HepG2 (cell line): ENCODE data around the gene MRFAP1L1. TPM values are rescaled to one million over a fixed set of nuclear protein-coding genes. Genes with fewer than 3 reads are reported as not detected.

Experiments used
- BORCS8-MEF2B ChIP-seq: sonication (generic); formaldehyde crosslinking; IDR thresholded peaks from 2 replicates; pipeline ENCODE4 v1.8.0; 2022; ENCODE audit warnings: mild to moderate bottlenecking, missing genetic modification reagents
- CBX5 ChIP-seq: sonication (generic); formaldehyde crosslinking; IDR thresholded peaks from 2 replicates; pipeline ENCODE4 v1.4.0; 2020; ENCODE audit warnings: missing genetic modification reagents, borderline replicate concordance
- GLI4 ChIP-seq: sonication (generic); formaldehyde crosslinking; IDR thresholded peaks from 2 replicates; pipeline ENCODE4 v1.5.1; 2020; ENCODE audit warnings: missing genetic modification reagents, mild to moderate bottlenecking, moderate library complexity, borderline replicate concordance
- HMGA1 ChIP-seq: sonication (generic); formaldehyde crosslinking; conservative IDR thresholded peaks from 2 replicates; pipeline ENCODE4 v1.4.0; 2020; ENCODE audit warnings: missing genetic modification reagents
- HNF4G ChIP-seq, 2 experiments: sonication (generic) in 1 of 2; formaldehyde crosslinking in 1 of 2; IDR thresholded peaks; 2 replicates each; pipeline versions ENCODE4 v1.4.0 to v1.6.1; 2011 to 2020; ENCODE audit warnings: borderline replicate concordance in 2 of 2, low read depth in 2 of 2, mild to moderate bottlenecking in 2 of 2, low read length in 1 of 2, missing genetic modification reagents in 1 of 2, moderate library complexity in 1 of 2
- HOXA9 ChIP-seq: sonication (generic); formaldehyde crosslinking; IDR thresholded peaks from 2 replicates; pipeline ENCODE4 v1.8.1; 2022; ENCODE audit warnings: missing genetic modification reagents, mild to moderate bottlenecking, moderate library complexity, borderline replicate concordance
- JUN ChIP-seq: sonication (generic); formaldehyde crosslinking; IDR thresholded peaks from 2 replicates; pipeline ENCODE4 v1.4.0; 2020; ENCODE audit warnings: mild to moderate bottlenecking, missing genetic modification reagents
- KDM5B ChIP-seq: sonication (generic); formaldehyde crosslinking; IDR thresholded peaks from 2 replicates; pipeline ENCODE4 v1.4.0; 2020; ENCODE audit warnings: missing genetic modification reagents, mild to moderate bottlenecking, borderline replicate concordance
- MED1 ChIP-seq: sonication (generic); formaldehyde crosslinking; IDR thresholded peaks from 2 replicates; pipeline ENCODE4 v1.4.0; 2020; ENCODE audit warnings: missing genetic modification reagents
- MLLT10 ChIP-seq: sonication (generic); formaldehyde crosslinking; IDR thresholded peaks from 2 replicates; pipeline ENCODE4 v1.4.0; 2020; ENCODE audit warnings: missing genetic modification reagents
- NFIB ChIP-seq: sonication (generic); formaldehyde crosslinking; IDR thresholded peaks from 2 replicates; pipeline ENCODE4 v1.9.0; 2021; ENCODE audit warnings: missing genetic modification reagents, mild to moderate bottlenecking, borderline replicate concordance
- SETDB1 ChIP-seq: sonication (generic); formaldehyde crosslinking; IDR thresholded peaks from 2 replicates; pipeline ENCODE4 v1.5.1; 2020; ENCODE audit warnings: missing genetic modification reagents, mild to moderate bottlenecking, borderline replicate concordance
- TBX3 ChIP-seq: fragments of 450-650 bp; IDR thresholded peaks from 2 replicates; pipeline ENCODE4 v1.6.1; 2017; ENCODE audit warnings: antibody characterized with exemption, mild to moderate bottlenecking, inconsistent platforms, borderline replicate concordance
- TIGD3 ChIP-seq: sonication (generic); formaldehyde crosslinking; IDR thresholded peaks from 2 replicates; pipeline ENCODE4 v1.5.1; 2020; ENCODE audit warnings: mild to moderate bottlenecking, missing genetic modification reagents, borderline replicate concordance
- YY1 ChIP-seq: IDR thresholded peaks from 2 replicates; pipeline ENCODE4 v1.6.1; 2011; ENCODE audit warnings: low read length, low read depth, moderate library complexity, mild to moderate bottlenecking; ENCODE audit not compliant: insufficient read depth, insufficient replicate concordance
- ZBTB2 ChIP-seq: sonication (generic); formaldehyde crosslinking; IDR thresholded peaks from 2 replicates; pipeline ENCODE4 v1.8.0; 2022; ENCODE audit warnings: low read depth, missing genetic modification reagents
- ZNF225 ChIP-seq: sonication (generic); formaldehyde crosslinking; IDR thresholded peaks from 2 replicates; pipeline ENCODE4 v1.4.0; 2020; ENCODE audit warnings: mild to moderate bottlenecking, missing genetic modification reagents
- ZNF230 ChIP-seq: sonication (generic); formaldehyde crosslinking; IDR thresholded peaks from 2 replicates; pipeline ENCODE4 v1.4.0; 2020; ENCODE audit warnings: mild to moderate bottlenecking, missing genetic modification reagents
- ZNF556 ChIP-seq: sonication (generic); formaldehyde crosslinking; IDR thresholded peaks from 2 replicates; pipeline ENCODE4 v1.4.0; 2020; ENCODE audit warnings: mild to moderate bottlenecking, missing genetic modification reagents, borderline replicate concordance
- ZSCAN31 ChIP-seq: sonication (generic); formaldehyde crosslinking; IDR thresholded peaks from 2 replicates; pipeline ENCODE4 v1.5.0; 2020; ENCODE audit warnings: low read depth, mild to moderate bottlenecking, missing genetic modification reagents
- polyA plus RNA-seq, 8 experiments: library from polyadenylated mRNA; depleted of rRNA in 3 of 8; stranded (reverse) in 7 of 8; unstranded in 1 of 8; fragments of >200 nt; fragmentation: Illumina TruSeq in 4 of 8; extraction: Trizol in 4 of 8; gene quantifications; 2 replicates each; pipeline versions ENCODE4 v1.2.1 to v1.2.3, GENCODE V29; 2011 to 2016; ENCODE audit warnings: low read depth in 4 of 8, missing spikeins in 1 of 8, mixed read lengths in 1 of 8; ENCODE audit not compliant: insufficient read depth in 1 of 8
- total RNA-seq, 5 experiments: library from RNA; depleted of rRNA; stranded (reverse); fragments of >200 nt; fragmentation: Illumina TruSeq; extraction: Trizol; gene quantifications; 2 replicates each; pipeline ENCODE4 v1.2.3, GENCODE V29; 2016; ENCODE audit warnings: low read depth in 1 of 5
- TF ChIP-seq, protein P1 (sequence below): sonication (generic); formaldehyde crosslinking; IDR thresholded peaks from 2 replicates; pipeline ENCODE4 v1.5.1; 2020; ENCODE audit warnings: mild to moderate bottlenecking, missing genetic modification reagents, moderate library complexity
- TF ChIP-seq, protein P2 (sequence below): sonication (generic); formaldehyde crosslinking; conservative IDR thresholded peaks from 2 replicates; pipeline ENCODE4 v1.8.0; 2022; ENCODE audit warnings: mild to moderate bottlenecking, moderate library complexity, missing genetic modification reagents

Gene MRFAP1L1
- total and polyA plus RNA-seq, 2 of the 13 experiments (the other 11 are each of a cell fraction or from before 2014, with no cell fraction given), result 44.8 to 76.6 TPM

- TF ChIP-seq ZSCAN31 (CRISPR knock-in tag), result peak; percentile 75; the same call in 1 of the 2 replicates
- TF ChIP-seq HOXA9 (CRISPR knock-in tag), result peak; percentile 96; the same call in 1 of the 2 replicates
- no peak for TF ChIP-seq JUN (CRISPR knock-in tag)
- TF ChIP-seq ZNF556, result peak; percentile 91
- no peak for TF ChIP-seq HMGA1 (CRISPR knock-in tag)
- TF ChIP-seq MLLT10 (CRISPR knock-in tag), result no peak
- no peak for TF ChIP-seq NFIB (CRISPR knock-in tag)
- TF ChIP-seq, protein P1, sequence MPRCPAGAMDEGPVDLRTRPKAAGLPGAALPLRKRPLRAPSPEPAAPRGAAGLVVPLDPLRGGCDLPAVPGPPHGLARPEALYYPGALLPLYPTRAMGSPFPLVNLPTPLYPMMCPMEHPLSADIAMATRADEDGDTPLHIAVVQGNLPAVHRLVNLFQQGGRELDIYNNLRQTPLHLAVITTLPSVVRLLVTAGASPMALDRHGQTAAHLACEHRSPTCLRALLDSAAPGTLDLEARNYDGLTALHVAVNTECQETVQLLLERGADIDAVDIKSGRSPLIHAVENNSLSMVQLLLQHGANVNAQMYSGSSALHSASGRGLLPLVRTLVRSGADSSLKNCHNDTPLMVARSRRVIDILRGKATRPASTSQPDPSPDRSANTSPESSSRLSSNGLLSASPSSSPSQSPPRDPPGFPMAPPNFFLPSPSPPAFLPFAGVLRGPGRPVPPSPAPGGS, result peak; percentile 39; the same call in 1 of the 2 replicates
- TF ChIP-seq ZNF225 (CRISPR knock-in tag), result no peak
- TF ChIP-seq HNF4G (IDR thresholded peaks at IDR 0.05; ENCODE audit: borderline replicate concordance, low read depth, low read length), result no peak
- TF ChIP-seq HNF4G (CRISPR knock-in tag; IDR thresholded peaks at IDR 0.05; ENCODE audit: borderline replicate concordance, low read depth), result no peak; the same call in 1 of the 2 replicates
- TF ChIP-seq KDM5B (CRISPR knock-in tag), result peak; percentile 85; the same call in 1 of the 2 replicates
- no peak for TF ChIP-seq GLI4 (CRISPR knock-in tag)
- no peak; the same call in 1 of the 2 replicates for TF ChIP-seq BORCS8-MEF2B (CRISPR knock-in tag)
- TF ChIP-seq, protein P2, sequence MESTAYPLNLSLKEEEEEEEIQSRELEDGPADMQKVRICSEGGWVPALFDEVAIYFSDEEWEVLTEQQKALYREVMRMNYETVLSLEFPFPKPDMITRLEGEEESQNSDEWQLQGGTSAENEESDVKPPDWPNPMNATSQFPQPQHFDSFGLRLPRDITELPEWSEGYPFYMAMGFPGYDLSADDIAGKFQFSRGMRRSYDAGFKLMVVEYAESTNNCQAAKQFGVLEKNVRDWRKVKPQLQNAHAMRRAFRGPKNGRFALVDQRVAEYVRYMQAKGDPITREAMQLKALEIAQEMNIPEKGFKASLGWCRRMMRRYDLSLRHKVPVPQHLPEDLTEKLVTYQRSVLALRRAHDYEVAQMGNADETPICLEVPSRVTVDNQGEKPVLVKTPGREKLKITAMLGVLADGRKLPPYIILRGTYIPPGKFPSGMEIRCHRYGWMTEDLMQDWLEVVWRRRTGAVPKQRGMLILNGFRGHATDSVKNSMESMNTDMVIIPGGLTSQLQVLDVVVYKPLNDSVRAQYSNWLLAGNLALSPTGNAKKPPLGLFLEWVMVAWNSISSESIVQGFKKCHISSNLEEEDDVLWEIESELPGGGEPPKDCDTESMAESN, result peak; percentile 96
- TF ChIP-seq SETDB1 (CRISPR knock-in tag), result no peak
- no peak; the same call in 1 of the 2 replicates for TF ChIP-seq CBX5
- TF ChIP-seq ZBTB2 (CRISPR knock-in tag), result peak; percentile 86
- TF ChIP-seq ZNF230 (CRISPR knock-in tag), result peak; percentile 67
- no peak; the same call in 1 of the 2 replicates for TF ChIP-seq TIGD3
- TF ChIP-seq TBX3, result no peak
- TF ChIP-seq YY1, result peak; percentile 87
- TF ChIP-seq MED1, result peak; percentile 77
Measured at GRCh38 chr4:6673660-6674499, 35.8 kb downstream of the MRFAP1L1 start (continued).
